HG03439 (cell line): ENCODE data around the gene TOP2B.

ENCODE experiments used
- ATAC-seq: cut with Tn5 transposase; IDR thresholded peaks from one replicate; pipeline ENCODE4 v1.9.1; 2021; ENCODE audit warnings: mild to moderate bottlenecking, moderate library complexity; ENCODE audit not compliant: unreplicated experiment

TOP2B gene

GRCh38 chr3:25664812-25665314, at the start of gene TOP2B:
Gene TOP2B (minus strand): TSS chr3:25664907. CDS start chr3:25664297, 610 bp downstream.
- peak; percentile 91 for ATAC-seq

GRCh38 chr3:25713341-25713985, 48.8 kb upstream of the TOP2B start:
- no peak for ATAC-seq

GRCh38 chr3:25711090-25711489, 46.4 kb upstream of the TOP2B start:
- no peak for ATAC-seq

GRCh38 chr3:25708036-25708435, 43.3 kb upstream of the TOP2B start:
- no peak for ATAC-seq

GRCh38 chr3:25707268-25707926, 42.7 kb upstream of the TOP2B start:
- ATAC-seq = no peak

GRCh38 chr3:25706213-25706612, 41.5 kb upstream of the TOP2B start:
- ATAC-seq = no peak

GRCh38 chr3:25697553-25697952, 32.8 kb upstream of the TOP2B start:
- ATAC-seq = no peak

- no peak for ATAC-seq
These were observed 31.2 kb upstream of the TOP2B start for GRCh38 chr3:25695731-25696420.

GRCh38 chr3:25693238-25693637, 28.5 kb upstream of the TOP2B start:
- ATAC-seq = no peak

- no peak for ATAC-seq
These were observed 27.6 kb upstream of the TOP2B start for GRCh38 chr3:25692341-25692740.

- no peak for ATAC-seq
These were observed 26.2 kb upstream of the TOP2B start for GRCh38 chr3:25690768-25691533.

- ATAC-seq = no peak
These were observed 24.5 kb upstream of the TOP2B start for GRCh38 chr3:25689226-25689625.

GRCh38 chr3:25687742-25688141, 23.0 kb upstream of the TOP2B start:
- no peak for ATAC-seq

GRCh38 chr3:25686766-25687165, 22.1 kb upstream of the TOP2B start:
- ATAC-seq = no peak

- no peak for ATAC-seq
These were observed 19.2 kb upstream of the TOP2B start for GRCh38 chr3:25683882-25684281.

- no peak for ATAC-seq
These were observed 18.7 kb upstream of the TOP2B start for GRCh38 chr3:25683410-25683809.

- no peak for ATAC-seq
These were observed 15.1 kb upstream of the TOP2B start for GRCh38 chr3:25679642-25680302.

- no peak for ATAC-seq
These were observed 14.5 kb upstream of the TOP2B start for GRCh38 chr3:25679166-25679565.

GRCh38 chr3:25678581-25678980, 13.9 kb upstream of the TOP2B start:
- no peak for ATAC-seq

GRCh38 chr3:25677121-25677520, 12.4 kb upstream of the TOP2B start:
- no peak for ATAC-seq

- ATAC-seq = no peak
These were observed 10.0 kb upstream of the TOP2B start for GRCh38 chr3:25674670-25675069.
